Measurements from ENCODE around the gene ART4. TPM values are rescaled to one million over a fixed set of nuclear protein-coding genes. Genes with fewer than 3 reads are reported as not detected.

Gene ART4
- total RNA-seq, 1 experiment from 2014 or later: not detected

DNA sequence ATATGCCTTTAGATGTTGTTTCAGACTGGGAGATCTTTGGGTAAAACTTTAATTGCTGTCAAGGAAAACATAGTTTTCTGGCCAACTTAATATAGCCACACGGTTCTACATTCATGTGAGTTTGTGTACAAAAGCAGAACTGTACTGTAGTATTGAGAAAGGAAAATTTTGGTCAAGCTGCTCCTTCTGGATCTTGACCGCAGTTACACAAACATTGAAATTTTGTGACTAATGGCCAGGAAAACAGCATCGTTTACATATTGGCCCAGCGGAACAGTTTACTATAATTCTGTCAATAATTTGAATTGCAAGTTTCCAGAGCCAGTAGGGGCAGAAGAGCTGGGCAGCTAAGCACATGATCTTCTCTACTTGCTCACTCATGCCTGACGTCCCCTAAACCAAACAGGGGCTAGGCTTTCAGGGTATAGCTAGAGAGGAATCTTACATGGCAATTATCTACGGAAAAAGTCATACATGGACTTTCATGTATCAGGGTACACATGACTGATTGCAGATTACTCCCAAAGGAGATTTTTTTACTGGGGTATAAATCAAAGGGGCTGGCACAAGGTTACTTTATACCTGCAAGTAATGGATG is 11.4 kb upstream of the ART4 start:
- DNase-seq (ENCODE audit: low read depth): no peak
- in situ Hi-C loops (cut with HindIII; ENCODE audit: low pct_unique_long_range_greater_than_20kb, low sequenced_read_pairs): no loop called here

DNA sequence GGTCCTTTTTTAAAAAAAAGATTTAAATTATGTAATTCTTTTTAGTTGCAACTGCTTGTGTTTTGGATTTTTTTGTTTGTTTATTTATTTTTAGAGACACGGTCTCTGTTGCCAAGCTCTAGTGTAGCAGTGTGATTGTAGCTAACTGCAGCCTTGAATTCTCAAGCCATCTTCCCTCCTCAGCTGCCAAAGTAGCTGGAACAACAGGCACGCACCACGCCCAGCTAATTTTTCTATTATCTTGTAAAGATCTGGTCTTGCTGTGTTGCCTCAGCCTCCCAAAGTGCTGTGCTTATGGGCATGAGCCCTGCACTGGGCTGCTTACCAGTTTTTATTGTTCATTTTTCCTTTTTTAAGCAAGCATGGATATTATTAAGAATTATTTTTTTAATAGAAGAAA is 10.6 kb upstream of the ART4 start:
- in situ Hi-C loops (cut with HindIII; ENCODE audit: low pct_unique_long_range_greater_than_20kb, low sequenced_read_pairs): no loop called here
- no peak for DNase-seq (ENCODE audit: low read depth)

- in situ Hi-C loops (cut with HindIII; ENCODE audit: low pct_unique_long_range_greater_than_20kb, low sequenced_read_pairs): no loop called here
- DNase-seq (ENCODE audit: low read depth): no peak
Measured at GRCh38 chr12:14852880-14853279, 9.6 kb upstream of the ART4 start.

- in situ Hi-C loops (cut with HindIII; ENCODE audit: low pct_unique_long_range_greater_than_20kb, low sequenced_read_pairs): no loop called here
- no peak for DNase-seq (ENCODE audit: low read depth)
Measured at GRCh38 chr12:14850929-14851663, 7.8 kb upstream of the ART4 start.

- in situ Hi-C loops (cut with HindIII; ENCODE audit: low pct_unique_long_range_greater_than_20kb, low sequenced_read_pairs): no loop called here
- no peak for DNase-seq (ENCODE audit: low read depth)
Measured at GRCh38 chr12:14849661-14850060, 6.3 kb upstream of the ART4 start.

DNA sequence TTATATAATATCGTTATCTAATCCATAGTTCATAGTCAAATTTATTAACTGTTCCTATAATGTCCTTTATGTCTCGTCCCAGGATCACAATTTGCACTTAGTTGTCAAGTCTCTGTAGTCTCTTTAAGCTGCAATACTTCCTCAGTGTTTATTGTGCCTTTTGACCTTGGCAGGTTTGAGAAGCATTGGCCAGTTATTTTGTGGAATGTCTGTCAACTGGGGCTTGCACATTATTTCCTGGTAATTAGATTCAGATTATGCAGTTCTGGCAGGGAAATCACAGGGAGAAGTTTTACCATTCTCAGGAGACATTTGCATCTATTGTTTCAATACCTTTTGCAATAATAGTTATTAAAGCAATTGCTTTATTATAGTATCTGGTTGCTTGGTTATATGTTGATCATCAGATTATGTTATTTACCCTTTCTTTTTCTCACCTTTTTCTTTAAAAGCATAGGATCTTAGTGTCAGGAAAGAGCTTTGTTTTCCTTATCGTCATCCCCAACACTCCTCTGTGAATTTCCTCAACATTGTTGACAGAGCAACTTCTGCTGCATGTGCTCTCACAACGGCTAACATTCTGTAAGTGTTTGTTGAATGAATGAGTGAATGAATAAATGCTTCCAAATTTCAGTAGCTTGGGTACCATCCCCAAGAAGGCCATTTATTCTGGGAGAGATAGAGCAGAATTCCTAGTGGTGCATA is 3.7 kb upstream of the ART4 start:
- DNase-seq (ENCODE audit: low read depth): no peak
- in situ Hi-C loops (cut with HindIII; ENCODE audit: low pct_unique_long_range_greater_than_20kb, low sequenced_read_pairs): no loop called here

DNA sequence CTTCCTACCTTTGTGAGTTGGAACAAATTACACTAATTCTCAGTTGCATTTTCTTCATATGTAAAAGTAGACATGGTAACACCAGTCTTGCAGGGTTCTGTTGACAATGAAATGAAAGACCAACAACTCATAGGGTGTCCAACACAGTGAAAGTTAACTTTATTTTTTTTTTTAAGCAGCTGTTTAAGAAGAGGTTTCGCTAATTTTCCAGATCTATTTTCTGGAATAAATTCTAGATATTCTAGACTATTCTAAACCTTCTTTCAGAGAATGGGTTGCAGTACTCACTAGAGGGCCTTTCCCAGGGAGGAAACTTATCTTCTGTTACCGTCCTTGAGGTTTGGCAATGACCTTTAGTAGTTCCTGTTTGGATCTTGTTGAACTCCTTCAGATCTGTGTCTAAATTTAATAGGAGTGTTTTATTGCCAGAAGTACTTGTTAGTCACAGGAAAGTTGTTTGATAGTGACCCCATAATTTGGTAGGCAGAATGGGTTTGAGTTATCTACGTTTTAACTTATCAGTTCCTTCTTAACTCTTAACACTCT is 2.8 kb upstream of the ART4 start:
- in situ Hi-C loops (cut with HindIII; ENCODE audit: low pct_unique_long_range_greater_than_20kb, low sequenced_read_pairs): no loop called here
- DNase-seq (ENCODE audit: low read depth): no peak

- in situ Hi-C loops (cut with HindIII; ENCODE audit: low pct_unique_long_range_greater_than_20kb, low sequenced_read_pairs): no loop called here
- DNase-seq (ENCODE audit: low read depth): peak; percentile 61
Measured at GRCh38 chr12:14845350-14845750, 2.0 kb upstream of the ART4 start.

DNA sequence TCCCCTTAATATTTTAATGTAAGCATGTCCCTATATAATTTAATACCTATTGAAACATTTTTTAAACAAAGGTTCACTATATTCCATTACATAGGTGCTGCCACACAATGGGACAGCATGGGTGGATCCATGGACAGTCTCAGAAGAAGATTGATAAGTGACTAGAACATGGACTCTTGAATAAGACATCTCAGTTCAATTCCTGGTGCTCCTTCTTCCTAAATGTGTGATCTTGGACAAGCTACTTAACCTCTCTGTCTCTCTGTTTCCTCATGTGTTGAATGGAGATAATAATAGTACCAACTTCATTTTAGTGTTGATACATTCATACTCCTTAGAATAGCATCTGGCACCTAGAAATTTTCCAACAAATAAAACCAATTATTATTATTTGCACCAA is 1.1 kb upstream of the ART4 start:
- in situ Hi-C loops (cut with HindIII; ENCODE audit: low pct_unique_long_range_greater_than_20kb, low sequenced_read_pairs): no loop called here
- DNase-seq (ENCODE audit: low read depth): no peak

GRCh38 chr12:14842315-14842714 is 1.0 kb downstream of the ART4 start:
- in situ Hi-C loops (cut with HindIII; ENCODE audit: low pct_unique_long_range_greater_than_20kb, low sequenced_read_pairs): no loop called here
- DNase-seq (ENCODE audit: low read depth): no peak

DNA sequence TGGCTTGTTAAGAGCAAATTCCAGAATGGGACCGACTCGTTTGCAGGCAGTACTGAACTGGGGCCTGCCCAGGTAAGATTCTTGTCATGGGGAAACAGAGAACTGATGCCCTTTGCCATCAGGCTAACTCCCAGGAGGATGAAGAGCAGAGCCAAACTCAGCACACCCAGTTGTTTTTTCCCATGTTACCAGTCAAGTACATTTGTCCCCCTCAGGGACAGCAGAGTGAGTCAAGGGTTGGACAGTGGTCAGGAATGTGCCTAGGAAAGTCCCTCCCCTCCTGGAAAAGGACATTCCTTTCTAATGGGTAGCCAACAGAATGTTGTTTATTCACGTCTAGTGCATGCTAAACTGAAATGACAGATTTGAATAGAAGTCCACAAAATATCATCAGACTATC is 1.6 kb downstream of the ART4 start:
- in situ Hi-C loops (cut with HindIII; ENCODE audit: low pct_unique_long_range_greater_than_20kb, low sequenced_read_pairs): no loop called here

GRCh38 chr12:14840616-14841015 is 2.7 kb downstream of the ART4 start:
- in situ Hi-C loops (cut with HindIII; ENCODE audit: low pct_unique_long_range_greater_than_20kb, low sequenced_read_pairs): no loop called here
- no peak for DNase-seq (ENCODE audit: low read depth)

More for the DNA sequence above, 1.6 kb downstream of the ART4 start:
- DNase-seq (ENCODE audit: low read depth): peak; percentile 76

GRCh38 chr12:14839262-14839661 is 4.1 kb downstream of the ART4 start:
- in situ Hi-C loops (cut with HindIII; ENCODE audit: low pct_unique_long_range_greater_than_20kb, low sequenced_read_pairs): no loop called here
- no peak for DNase-seq (ENCODE audit: low read depth)

GRCh38 chr12:14836336-14837210 is 6.8 kb downstream of the ART4 start:
- peak; percentile 76 for DNase-seq (ENCODE audit: low read depth)
- in situ Hi-C loops (cut with HindIII; ENCODE audit: low pct_unique_long_range_greater_than_20kb, low sequenced_read_pairs): no loop called here

DNA sequence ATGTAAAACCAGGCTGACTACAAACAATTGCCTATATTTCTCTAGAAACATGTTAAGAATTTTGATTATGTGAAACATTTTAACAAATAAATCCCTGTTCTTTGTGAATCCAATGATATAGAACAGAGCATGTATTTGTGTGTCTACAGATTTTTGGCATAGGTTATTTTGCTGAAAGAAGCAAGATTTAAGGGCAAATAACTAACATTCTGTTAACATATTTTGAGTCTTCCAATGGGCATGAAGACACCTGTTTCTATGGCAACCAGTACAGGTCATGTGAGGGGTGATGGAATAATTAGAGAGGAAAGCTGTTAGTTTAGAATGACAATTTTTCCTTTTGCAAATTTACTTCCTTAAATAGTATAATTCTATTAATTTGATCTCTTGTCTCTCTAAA is 8.8 kb downstream of the ART4 start:
- in situ Hi-C loops (cut with HindIII; ENCODE audit: low pct_unique_long_range_greater_than_20kb, low sequenced_read_pairs): no loop called here
- DNase-seq (ENCODE audit: low read depth): no peak

GRCh38 chr12:14833952-14834351 is 9.4 kb downstream of the ART4 start:
- peak; percentile 31 for DNase-seq (ENCODE audit: low read depth)
- in situ Hi-C loops (cut with HindIII; ENCODE audit: low pct_unique_long_range_greater_than_20kb, low sequenced_read_pairs): no loop called here

DNA sequence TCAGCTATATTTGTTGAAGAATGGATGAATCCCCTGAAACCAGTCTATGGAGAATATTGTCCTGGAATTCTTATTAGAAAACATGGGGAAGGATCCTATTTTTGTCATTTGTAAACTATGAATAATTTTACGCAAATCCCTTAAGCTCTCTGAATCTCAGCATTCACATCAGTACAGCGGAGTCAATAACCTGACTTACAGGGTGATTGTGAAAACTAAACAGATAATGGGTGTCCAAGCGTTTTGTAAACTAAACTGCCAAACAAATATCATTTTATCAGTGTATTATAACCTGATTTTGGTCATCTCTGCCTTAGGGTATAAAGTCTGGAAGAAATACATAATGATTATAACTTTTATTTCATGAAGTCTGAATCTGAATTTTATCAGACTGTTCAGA is 10.0 kb downstream of the ART4 start:
- no peak for DNase-seq (ENCODE audit: low read depth)
- in situ Hi-C loops (cut with HindIII; ENCODE audit: low pct_unique_long_range_greater_than_20kb, low sequenced_read_pairs): no loop called here

GRCh38 chr12:14828892-14829291 is 14.4 kb downstream of the ART4 start:
- peak; percentile 31 for DNase-seq (ENCODE audit: low read depth)
- in situ Hi-C loops (cut with HindIII; ENCODE audit: low pct_unique_long_range_greater_than_20kb, low sequenced_read_pairs): no loop called here
